GM15510 (cell line): ENCODE measurements around the gene MLF2.

ENCODE experiments used
- POLR2A ChIP-seq: IDR thresholded peaks from 3 replicates; pipeline ENCODE4 v1.6.1; 2011; ENCODE audit warnings: borderline replicate concordance; ENCODE audit not compliant: insufficient read length; ENCODE audit errors: extremely low read depth

Gene MLF2

DNA sequence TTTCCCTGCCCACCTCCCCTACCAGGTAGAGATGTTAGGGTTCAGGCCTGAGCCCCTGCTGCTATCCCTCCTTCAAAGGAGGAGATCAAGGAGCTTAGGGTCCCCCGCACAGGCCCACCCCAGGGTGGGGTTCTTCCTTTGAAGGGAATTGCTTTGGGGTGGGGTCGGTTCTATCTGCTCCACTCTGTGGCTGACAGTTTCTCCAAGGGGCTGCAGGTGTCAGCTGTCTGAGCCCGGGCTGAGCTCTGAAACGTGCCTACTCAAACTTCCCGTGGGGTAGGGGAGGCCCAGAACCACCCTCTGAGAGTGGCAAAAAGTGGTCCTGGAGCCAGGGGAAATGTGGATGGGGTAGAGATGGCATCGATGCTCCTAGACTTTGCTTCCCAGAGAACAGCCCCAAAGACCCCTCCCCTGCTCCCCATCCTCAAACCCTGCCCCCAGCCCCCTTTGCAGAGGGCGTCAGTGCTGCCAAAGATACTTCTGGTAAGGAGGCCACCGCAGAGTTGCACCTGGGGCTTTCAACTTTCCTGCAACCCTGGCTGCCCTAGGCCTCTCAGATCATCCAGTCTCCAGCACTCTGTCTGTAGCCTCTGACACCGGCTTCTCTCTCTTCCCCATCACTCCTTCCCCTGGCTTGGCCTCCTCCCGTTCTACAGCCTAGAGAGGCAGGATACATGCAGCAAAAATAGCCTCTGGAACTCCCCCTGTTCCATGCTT lies 30.1 kb upstream of the MLF2 start:
- no peak for TF ChIP-seq POLR2A

- no peak for TF ChIP-seq POLR2A
These were observed 29.2 kb upstream of the MLF2 start for GRCh38 chr12:6782119-6782518.

DNA sequence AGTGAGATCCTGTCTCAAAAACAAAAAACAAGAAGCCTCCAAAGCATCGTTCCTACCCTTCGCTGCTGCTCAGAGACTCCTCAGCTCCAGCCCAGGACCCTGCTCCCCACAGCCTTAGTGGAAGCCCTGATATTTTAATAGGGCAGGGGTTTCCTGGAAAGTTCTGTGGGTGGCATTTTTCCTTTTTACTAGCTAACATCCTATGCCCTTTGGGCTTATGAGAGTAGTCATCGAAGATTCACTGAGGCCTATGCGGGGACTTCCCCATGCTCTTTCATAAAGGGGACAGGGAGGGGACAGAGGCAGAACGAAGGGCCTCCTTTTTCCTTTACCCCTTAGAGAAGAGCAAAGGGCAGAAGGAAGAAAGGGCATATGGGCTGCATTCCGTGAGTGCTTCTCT lies 27.6 kb upstream of the MLF2 start:
- no peak for TF ChIP-seq POLR2A

GRCh38 chr12:6779708-6780432 lies 26.9 kb upstream of the MLF2 start:
- no peak for TF ChIP-seq POLR2A

- TF ChIP-seq POLR2A = no peak
These were observed 25.9 kb upstream of the MLF2 start for GRCh38 chr12:6778574-6779550.

DNA sequence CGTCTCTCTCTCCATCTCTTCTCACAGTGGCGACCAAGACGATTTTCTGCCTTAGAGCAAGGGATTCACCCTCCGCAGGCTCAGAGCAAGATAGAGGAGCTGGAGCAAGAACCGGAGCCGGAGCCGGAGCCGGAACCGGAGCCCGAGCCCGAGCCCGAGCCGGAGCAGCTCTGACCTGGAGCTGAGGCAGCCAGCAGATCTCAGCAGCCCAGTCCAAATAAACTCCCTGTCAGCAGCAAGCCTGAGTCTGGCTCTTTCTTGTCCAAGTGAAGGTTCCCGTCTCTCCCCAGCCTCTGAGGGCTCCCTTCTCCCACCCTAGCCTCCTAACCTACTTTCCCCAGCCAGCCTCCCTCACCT lies 25.3 kb upstream of the MLF2 start:
- no peak for TF ChIP-seq POLR2A

DNA sequence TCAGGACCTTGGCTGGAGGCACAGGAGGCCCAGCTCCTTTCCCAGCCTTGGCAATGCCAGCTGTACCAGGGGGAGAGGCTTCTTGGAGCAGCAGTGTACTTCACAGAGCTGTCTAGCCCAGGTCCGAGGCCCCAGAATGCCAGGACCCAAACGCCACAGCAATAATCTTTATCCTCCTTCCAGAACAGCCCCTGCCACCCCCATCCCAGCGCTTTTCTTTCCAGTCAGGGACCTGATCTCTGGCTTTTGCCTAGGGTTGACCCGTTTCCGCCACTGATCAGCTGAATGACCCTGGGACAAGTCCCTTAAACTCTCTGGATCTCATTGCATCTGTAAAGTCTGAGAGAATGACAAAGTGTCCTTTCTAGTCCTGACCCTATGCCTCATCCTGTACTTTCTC lies 24.4 kb upstream of the MLF2 start:
- TF ChIP-seq POLR2A = no peak

- TF ChIP-seq POLR2A = no peak
These were observed 22.5 kb upstream of the MLF2 start for GRCh38 chr12:6775185-6776174.

GRCh38 chr12:6774499-6775062 lies 21.6 kb upstream of the MLF2 start:
- TF ChIP-seq POLR2A = no peak

GRCh38 chr12:6773590-6774351 lies 20.8 kb upstream of the MLF2 start:
- TF ChIP-seq POLR2A = no peak

DNA sequence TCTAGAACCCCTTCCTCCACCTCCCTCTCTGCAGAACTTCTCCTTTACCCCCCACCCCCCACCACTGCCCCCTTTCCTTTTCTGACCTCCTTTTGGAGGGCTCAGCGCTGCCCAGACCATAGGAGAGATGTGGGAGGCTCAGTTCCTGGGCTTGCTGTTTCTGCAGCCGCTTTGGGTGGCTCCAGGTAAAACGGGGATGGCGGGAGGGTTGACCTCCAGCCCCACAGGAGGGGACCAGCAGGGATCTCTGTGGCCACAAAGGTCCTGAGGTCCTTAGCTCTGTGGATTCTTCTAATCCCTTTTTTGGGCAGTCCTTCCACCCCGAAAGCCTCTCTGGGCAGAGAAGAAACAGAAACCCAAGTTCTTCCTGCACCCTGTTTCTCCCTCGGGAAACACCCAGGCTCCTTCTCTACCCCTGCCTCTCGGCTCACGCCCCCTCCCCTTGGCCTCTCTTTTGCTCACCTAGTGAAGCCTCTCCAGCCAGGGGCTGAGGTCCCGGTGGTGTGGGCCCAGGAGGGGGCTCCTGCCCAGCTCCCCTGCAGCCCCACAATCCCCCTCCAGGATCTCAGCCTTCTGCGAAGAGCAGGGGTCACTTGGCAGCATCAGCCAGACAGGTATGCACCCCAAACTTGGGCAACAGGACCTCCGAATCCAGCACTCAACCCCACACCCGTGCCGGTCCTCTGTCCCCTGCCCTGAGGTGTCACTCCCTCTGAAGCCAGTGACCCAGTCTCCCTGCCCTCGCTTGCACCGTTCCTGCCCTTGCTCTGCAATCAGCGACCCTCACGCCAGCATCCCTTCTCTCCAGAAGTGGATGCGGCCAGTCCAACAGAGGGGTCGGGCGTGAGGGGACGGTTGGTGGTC lies 20.0 kb upstream of the MLF2 start:
- TF ChIP-seq POLR2A = no peak

DNA sequence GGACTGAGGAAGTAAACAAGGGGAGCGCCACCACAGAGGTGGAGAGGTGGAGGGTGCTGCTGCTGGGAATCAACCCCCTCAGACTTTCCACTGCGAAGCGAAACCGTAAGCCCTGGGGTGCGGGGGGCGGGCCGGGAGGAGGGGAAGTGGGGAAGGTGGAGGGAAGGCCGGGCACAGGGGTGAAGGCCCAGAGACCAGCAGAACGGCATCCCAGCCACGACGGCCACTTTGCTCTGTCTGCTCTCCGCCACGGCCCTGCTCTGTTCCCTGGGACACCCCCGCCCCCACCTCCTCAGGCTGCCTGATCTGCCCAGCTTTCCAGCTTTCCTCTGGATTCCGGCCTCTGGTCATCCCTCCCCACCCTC lies 19.4 kb upstream of the MLF2 start, which contains the start of gene LAG3:
LAG3 (plus strand) TSS at position 190 of the 365 bp plus-strand sequence. CDS start 333 bp downstream, outside the sequence.
- TF ChIP-seq POLR2A = no peak

DNA sequence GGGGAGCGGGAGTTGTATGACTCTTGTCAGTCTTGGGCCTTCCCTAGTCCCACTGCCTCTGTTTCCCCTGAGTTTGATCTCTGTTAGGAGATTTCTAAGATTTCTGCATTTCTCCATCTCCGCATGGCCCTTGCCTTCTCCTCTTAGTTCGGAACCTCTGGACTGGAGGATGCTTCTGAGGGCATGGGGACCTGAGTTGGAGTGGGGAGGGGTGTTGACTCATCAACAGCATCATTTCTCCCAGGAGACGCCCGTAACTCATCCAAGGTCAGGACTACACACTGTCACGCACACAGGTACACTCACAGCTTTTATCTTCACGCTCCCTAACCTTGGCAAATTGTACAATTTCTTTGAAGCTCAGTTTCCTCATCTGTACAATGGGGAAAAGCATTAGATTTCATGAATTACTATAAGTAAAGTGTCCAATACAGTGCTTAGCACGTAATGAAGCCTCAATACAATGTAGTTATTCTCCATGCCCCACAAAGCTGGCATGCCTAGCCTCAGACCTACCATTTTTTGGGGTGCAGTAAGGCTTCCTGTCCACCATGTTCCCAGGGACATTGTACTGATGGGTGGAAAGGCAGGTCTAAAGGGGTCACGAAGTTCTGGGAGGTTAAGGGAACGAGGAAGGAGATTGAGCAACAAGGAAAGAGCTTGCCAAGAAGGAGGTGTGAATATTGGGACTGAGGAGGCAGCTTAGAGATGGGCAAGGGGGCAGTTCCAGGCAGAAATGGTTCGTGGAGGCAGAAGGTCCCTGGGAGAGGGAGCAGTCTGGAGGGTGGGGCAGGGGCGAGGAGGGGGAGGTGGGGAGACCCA lies 18.8 kb upstream of the MLF2 start:
- TF ChIP-seq POLR2A = no peak
